Measurements from ENCODE around the gene HIF1A. TPM values are rescaled to one million over a fixed set of nuclear protein-coding genes. Genes with fewer than 3 reads are reported as not detected.

HIF1A gene
- total and polyA plus RNA-seq, 4 donors = 43.8 to 173 (median 106) TPM

GRCh38 chr14:61720741-61721140 is 25.4 kb downstream of the HIF1A start:
- intact Hi-C loops (cut with DNase I) = no loop called here
- no peak for ATAC-seq (ENCODE audit: low FRiP score)
- H3K27me3 ChIP-seq (ENCODE audit: control insufficient read depth in 1 of 2, insufficient read depth in 2 of 2, low read length in 1 of 2) = no peaks in the 10 kb centered on the region
- DNase-seq = no peak
- no peak overlapping the region for H3K27ac ChIP-seq (ENCODE audit: low read depth in 1 of 2, low read length in 2 of 2)
- WGBS, 2 donors = 74 to 80% methylated on average over 6 of the region's 6 CpGs
- H3K4me3 ChIP-seq (ENCODE audit: low read length in 2 of 2) = no peak overlapping the region
- H3K9me3 ChIP-seq (ENCODE audit: control insufficient read depth, low read length) = no peaks in the 10 kb centered on the region
- peaks cover 0 to under 1% of the 10 kb centered on the region in 2 donors for H3K4me1 ChIP-seq (ENCODE audit: control insufficient read depth in 1 of 2, insufficient read depth in 2 of 2, low read length in 2 of 2)
- no peaks in the 10 kb centered on the region for H3K36me3 ChIP-seq (ENCODE audit: control insufficient read depth in 1 of 2, insufficient read depth in 2 of 2, low read length in 1 of 2)

- H3K27ac ChIP-seq (ENCODE audit: low read depth in 1 of 2, low read length in 2 of 2) = no peak overlapping the region
- H3K9me3 ChIP-seq (ENCODE audit: control insufficient read depth, low read length) = no peaks in the 10 kb centered on the region
- no peaks in the 10 kb centered on the region for H3K27me3 ChIP-seq (ENCODE audit: control insufficient read depth in 1 of 2, insufficient read depth in 2 of 2, low read length in 1 of 2)
- WGBS, 2 donors = 82 to 83% methylated on average over 2 of the region's 2 CpGs
- DNase-seq (no peak), ATAC-seq (ENCODE audit: low FRiP score) (no peak)
- H3K4me1 ChIP-seq (ENCODE audit: control insufficient read depth in 1 of 2, insufficient read depth in 2 of 2, low read length in 2 of 2) = no peaks in the 10 kb centered on the region
- H3K4me3 ChIP-seq (ENCODE audit: low read length in 2 of 2) = no peak overlapping the region
- intact Hi-C loops (cut with DNase I) = no loop called here
- H3K36me3 ChIP-seq (ENCODE audit: control insufficient read depth in 1 of 2, insufficient read depth in 2 of 2, low read length in 1 of 2) = no peaks in the 10 kb centered on the region
These were observed 28.8 kb downstream of the HIF1A start for GRCh38 chr14:61724133-61724532.

GRCh38 chr14:61726778-61727658 is 31.7 kb downstream of the HIF1A start:
- H3K27me3 ChIP-seq (ENCODE audit: control insufficient read depth in 1 of 2, insufficient read depth in 2 of 2, low read length in 1 of 2) = no peaks in the 10 kb centered on the region
- DNase-seq (no peak), ATAC-seq (ENCODE audit: low FRiP score) (no peak)
- no peaks in the 10 kb centered on the region for H3K4me1 ChIP-seq (ENCODE audit: control insufficient read depth in 1 of 2, insufficient read depth in 2 of 2, low read length in 2 of 2)
- 82 to 85% methylated on average over 7 of the region's 7 CpGs for WGBS, 2 donors
- no peak overlapping the region for H3K4me3 ChIP-seq (ENCODE audit: low read length in 2 of 2)
- H3K9me3 ChIP-seq (ENCODE audit: control insufficient read depth, low read length) = no peaks in the 10 kb centered on the region
- H3K27ac ChIP-seq (ENCODE audit: low read depth in 1 of 2, low read length in 2 of 2) = no peak overlapping the region
- H3K36me3 ChIP-seq (ENCODE audit: control insufficient read depth in 1 of 2, insufficient read depth in 2 of 2, low read length in 1 of 2) = no peaks in the 10 kb centered on the region
- intact Hi-C loops (cut with DNase I) = no loop called here

GRCh38 chr14:61730756-61731373 is 35.6 kb downstream of the HIF1A start:
- Histone ChIP-seq H3K4me3 (ENCODE audit: low read length in 2 of 2) (no peak overlapping the region), H3K9me3 (ENCODE audit: control insufficient read depth, low read length) (no peaks in the 10 kb centered on the region), H3K4me1 (ENCODE audit: control insufficient read depth in 1 of 2, insufficient read depth in 2 of 2, low read length in 2 of 2) (no peaks in the 10 kb centered on the region), H3K27ac (ENCODE audit: low read depth in 1 of 2, low read length in 2 of 2) (no peak overlapping the region), H3K27me3 (ENCODE audit: control insufficient read depth in 1 of 2, insufficient read depth in 2 of 2, low read length in 1 of 2) (no peaks in the 10 kb centered on the region), H3K36me3 (ENCODE audit: control insufficient read depth in 1 of 2, insufficient read depth in 2 of 2, low read length in 1 of 2) (no peaks in the 10 kb centered on the region)
- DNase-seq (no peak), ATAC-seq (ENCODE audit: low FRiP score) (no peak)
- intact Hi-C loops (cut with DNase I) = loop anchor here in 1 of 2 donors (5.0 kb wide), 1 partner anchor 269 kb away; no protein-coding TSS in a partner anchor
- 60 to 64% methylated on average over 2 of the region's 2 CpGs for WGBS, 2 donors

GRCh38 chr14:61733972-61734371 is 38.7 kb downstream of the HIF1A start:
- no peaks in the 10 kb centered on the region for H3K36me3 ChIP-seq (ENCODE audit: control insufficient read depth in 1 of 2, insufficient read depth in 2 of 2, low read length in 1 of 2)
- no peak for DNase-seq
- H3K4me3 ChIP-seq (ENCODE audit: low read length in 2 of 2) = no peak overlapping the region
- H3K27ac ChIP-seq (ENCODE audit: low read depth in 1 of 2, low read length in 2 of 2) = no peak overlapping the region
- WGBS, 2 donors = 84 to 85% methylated on average over 2 of the region's 2 CpGs
- no peak for ATAC-seq (ENCODE audit: low FRiP score)
- peaks cover 0 to 2% of the 10 kb centered on the region in 2 donors for H3K4me1 ChIP-seq (ENCODE audit: control insufficient read depth in 1 of 2, insufficient read depth in 2 of 2, low read length in 2 of 2)
- intact Hi-C loops (cut with DNase I) = loop anchor here in 1 of 2 donors (5.0 kb wide), 1 partner anchor 272 kb away; no protein-coding TSS in a partner anchor
- H3K27me3 ChIP-seq (ENCODE audit: control insufficient read depth in 1 of 2, insufficient read depth in 2 of 2, low read length in 1 of 2) = no peaks in the 10 kb centered on the region
- no peaks in the 10 kb centered on the region for H3K9me3 ChIP-seq (ENCODE audit: control insufficient read depth, low read length)

- intact Hi-C loops (cut with DNase I) = no loop called here
- Histone ChIP-seq H3K36me3 (ENCODE audit: control insufficient read depth in 1 of 2, insufficient read depth in 2 of 2, low read length in 1 of 2) (peaks cover 0 to 2% of the 10 kb centered on the region in 2 donors), H3K9me3 (ENCODE audit: control insufficient read depth, low read length) (no peaks in the 10 kb centered on the region), H3K4me1 (ENCODE audit: control insufficient read depth in 1 of 2, insufficient read depth in 2 of 2, low read length in 2 of 2) (peaks cover 0 to 2% of the 10 kb centered on the region in 2 donors), H3K27ac (ENCODE audit: low read depth in 1 of 2, low read length in 2 of 2) (no peak overlapping the region), H3K4me3 (ENCODE audit: low read length in 2 of 2) (no peak overlapping the region), H3K27me3 (ENCODE audit: control insufficient read depth in 1 of 2, insufficient read depth in 2 of 2, low read length in 1 of 2) (no peaks in the 10 kb centered on the region)
- no peak for ATAC-seq (ENCODE audit: low FRiP score)
- 69 to 73% methylated on average over 4 of the region's 4 CpGs for WGBS, 2 donors
- DNase-seq = no peak
These were observed 41.4 kb downstream of the HIF1A start for GRCh38 chr14:61736751-61737150.

GRCh38 chr14:61737915-61738314 is 42.6 kb downstream of the HIF1A start:
- Histone ChIP-seq H3K36me3 (ENCODE audit: control insufficient read depth in 1 of 2, insufficient read depth in 2 of 2, low read length in 1 of 2) (peaks cover 0 to 2% of the 10 kb centered on the region in 2 donors), H3K4me3 (ENCODE audit: low read length in 2 of 2) (no peak overlapping the region), H3K4me1 (ENCODE audit: control insufficient read depth in 1 of 2, insufficient read depth in 2 of 2, low read length in 2 of 2) (peaks cover 0 to 2% of the 10 kb centered on the region in 2 donors), H3K27ac (ENCODE audit: low read depth in 1 of 2, low read length in 2 of 2) (no peak overlapping the region), H3K27me3 (ENCODE audit: control insufficient read depth in 1 of 2, insufficient read depth in 2 of 2, low read length in 1 of 2) (no peaks in the 10 kb centered on the region), H3K9me3 (ENCODE audit: control insufficient read depth, low read length) (no peaks in the 10 kb centered on the region)
- no peak for ATAC-seq (ENCODE audit: low FRiP score)
- intact Hi-C loops (cut with DNase I) = no loop called here
- DNase-seq = no peak
- WGBS, 2 donors = 90 to 91% methylated on average over 5 of the region's 5 CpGs

GRCh38 chr14:61739133-61739532 is 43.8 kb downstream of the HIF1A start:
- peaks cover 0 to 2% of the 10 kb centered on the region in 2 donors for H3K36me3 ChIP-seq (ENCODE audit: control insufficient read depth in 1 of 2, insufficient read depth in 2 of 2, low read length in 1 of 2)
- ATAC-seq (ENCODE audit: low FRiP score) = no peak
- intact Hi-C loops (cut with DNase I) = no loop called here
- DNase-seq = no peak
- no peak overlapping the region for H3K4me3 ChIP-seq (ENCODE audit: low read length in 2 of 2)
- H3K4me1 ChIP-seq (ENCODE audit: control insufficient read depth in 1 of 2, insufficient read depth in 2 of 2, low read length in 2 of 2) = peaks cover 0 to 2% of the 10 kb centered on the region in 2 donors
- H3K27ac ChIP-seq (ENCODE audit: low read depth in 1 of 2, low read length in 2 of 2) = no peak overlapping the region
- no peaks in the 10 kb centered on the region for H3K9me3 ChIP-seq (ENCODE audit: control insufficient read depth, low read length)
- no peaks in the 10 kb centered on the region for H3K27me3 ChIP-seq (ENCODE audit: control insufficient read depth in 1 of 2, insufficient read depth in 2 of 2, low read length in 1 of 2)
